Measurements from ENCODE around the gene DENND1C.
"Not testable (repeated sequence)": the region's sequence is repeated elsewhere in the genome, so short reads cannot be mapped to it uniquely, and the experiment has no call there.

Gene DENND1C

DNA sequence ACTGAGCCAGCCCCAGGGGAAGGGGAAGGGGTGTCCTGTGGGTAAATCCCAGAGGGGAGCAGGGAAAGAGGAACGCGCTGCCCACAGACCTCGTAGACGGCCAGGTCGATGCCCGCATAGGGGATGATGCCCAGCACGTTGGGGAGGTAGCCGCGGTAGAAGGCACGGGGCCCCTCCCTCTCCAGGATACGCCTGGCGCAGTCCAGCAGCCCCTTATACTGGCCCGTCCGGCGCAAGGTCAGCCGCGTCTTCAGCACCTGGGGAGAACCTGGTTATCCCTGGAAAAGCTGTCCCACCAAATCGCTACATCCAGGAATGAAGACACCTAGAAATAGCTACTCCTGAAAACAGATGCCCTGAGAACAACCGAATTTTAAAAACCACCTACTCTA is 29.4 kb downstream of the DENND1C start:
- no peak for DNase-seq

DNA sequence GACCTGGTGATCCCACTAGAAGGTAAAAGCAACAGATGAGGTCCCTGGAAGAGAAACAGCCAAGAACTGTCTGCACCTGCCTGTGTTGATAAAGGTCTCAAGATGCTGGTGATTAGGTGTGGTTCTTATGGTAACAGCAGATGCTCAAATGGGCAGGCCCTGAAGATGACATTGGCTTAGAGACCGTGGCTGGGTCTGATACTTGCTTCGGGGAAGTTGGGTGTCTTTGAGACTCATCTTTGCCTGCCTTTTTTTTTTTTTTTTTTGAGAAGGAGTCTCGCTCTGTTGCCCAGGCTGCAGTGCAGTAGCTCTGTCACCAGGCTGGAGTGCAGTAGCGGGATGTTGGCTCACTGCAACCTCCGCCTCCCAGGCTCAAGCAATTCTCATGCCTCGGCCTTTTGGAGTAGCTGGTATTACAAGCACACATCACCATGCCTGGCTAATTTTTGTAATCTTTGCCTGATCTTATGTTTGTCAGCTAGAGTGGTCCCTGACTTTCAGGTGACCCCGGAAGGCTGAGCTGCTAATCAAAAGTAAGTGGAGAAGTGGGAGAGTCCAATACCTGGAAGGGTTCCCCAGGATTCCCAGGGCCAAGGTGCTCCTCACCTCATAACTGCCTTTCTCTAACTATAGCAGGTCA is 29.9 kb downstream of the DENND1C start:
- no peak for DNase-seq

DNA sequence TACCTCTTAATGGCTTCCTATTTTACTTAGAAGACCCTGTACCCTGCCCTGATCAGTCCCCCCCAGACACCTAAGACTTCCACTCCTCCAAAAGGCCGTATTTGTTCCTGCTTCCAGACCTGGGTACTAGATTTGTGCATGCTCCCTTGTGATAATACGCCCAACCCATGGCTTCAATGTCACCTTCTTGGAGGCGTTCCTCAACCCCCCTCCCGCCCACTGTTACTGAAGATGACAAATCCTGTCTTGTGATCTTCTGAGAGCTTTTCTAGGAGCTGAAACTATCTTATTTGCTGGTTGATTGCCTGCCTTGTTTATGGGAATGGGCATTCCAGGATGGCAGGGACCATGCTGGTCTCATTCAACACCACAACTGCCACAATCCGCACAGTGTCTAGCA is 31.4 kb downstream of the DENND1C start:
- DNase-seq = no peak

DNA sequence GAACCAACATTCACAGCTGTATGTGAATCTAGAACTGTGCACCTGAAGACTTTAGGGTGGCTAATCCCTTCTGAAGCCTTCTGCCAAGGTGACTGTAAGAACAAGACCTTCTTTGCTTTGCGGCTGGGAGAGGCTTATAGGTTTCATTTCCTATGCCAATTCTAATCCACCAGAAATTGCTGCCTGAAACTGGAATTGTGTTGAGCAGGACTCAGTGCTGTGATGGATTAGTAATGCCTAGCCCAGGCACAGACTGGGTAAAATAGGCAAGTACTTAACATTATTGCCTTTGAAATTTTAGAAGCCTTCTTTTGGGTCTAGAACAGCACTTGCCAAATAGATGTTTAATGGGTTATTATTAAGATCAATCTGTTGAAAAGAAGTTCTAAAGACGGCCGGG is 33.5 kb downstream of the DENND1C start:
- DNase-seq = no peak

DNA sequence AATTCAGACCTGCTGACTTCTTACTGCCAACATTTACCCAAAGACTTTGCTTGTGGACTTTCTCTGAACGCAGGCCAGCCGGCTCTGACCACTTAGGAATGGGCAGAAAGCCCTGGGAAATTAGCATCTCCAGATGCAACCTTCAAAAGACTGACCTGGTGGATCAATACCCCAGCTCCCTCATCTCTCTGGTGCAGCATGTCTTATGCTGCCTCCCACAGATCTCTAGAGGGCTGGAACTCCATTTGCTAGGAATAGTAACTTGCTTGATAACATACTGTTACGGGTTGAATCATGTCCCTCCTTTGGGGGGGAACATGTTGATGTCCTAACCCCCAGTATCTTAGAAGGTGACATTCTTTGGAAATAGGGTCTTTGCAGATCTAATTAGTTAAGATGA is 35.1 kb downstream of the DENND1C start:
- no peak for DNase-seq

DNA sequence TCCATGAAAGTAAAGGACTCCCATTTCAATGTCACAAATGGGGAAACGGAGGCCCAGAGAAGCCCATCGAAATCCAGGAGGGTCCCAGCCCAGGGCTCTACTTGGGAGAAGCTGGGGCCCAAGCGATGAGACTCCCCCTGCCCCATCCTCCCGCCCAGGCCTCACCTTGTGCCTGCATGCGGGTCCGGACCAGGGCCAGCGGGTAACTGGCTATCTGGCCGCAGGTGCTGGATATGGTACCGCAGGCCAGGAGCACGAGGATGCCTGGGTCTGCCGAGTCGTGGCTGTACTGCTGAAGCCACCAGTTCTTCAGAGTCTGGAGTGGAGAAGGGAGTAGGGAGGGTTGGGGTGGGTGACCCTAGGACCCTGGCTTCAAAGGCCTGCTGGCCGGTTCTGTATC is 37.6 kb downstream of the DENND1C start:
- DNase-seq = no peak

DNA sequence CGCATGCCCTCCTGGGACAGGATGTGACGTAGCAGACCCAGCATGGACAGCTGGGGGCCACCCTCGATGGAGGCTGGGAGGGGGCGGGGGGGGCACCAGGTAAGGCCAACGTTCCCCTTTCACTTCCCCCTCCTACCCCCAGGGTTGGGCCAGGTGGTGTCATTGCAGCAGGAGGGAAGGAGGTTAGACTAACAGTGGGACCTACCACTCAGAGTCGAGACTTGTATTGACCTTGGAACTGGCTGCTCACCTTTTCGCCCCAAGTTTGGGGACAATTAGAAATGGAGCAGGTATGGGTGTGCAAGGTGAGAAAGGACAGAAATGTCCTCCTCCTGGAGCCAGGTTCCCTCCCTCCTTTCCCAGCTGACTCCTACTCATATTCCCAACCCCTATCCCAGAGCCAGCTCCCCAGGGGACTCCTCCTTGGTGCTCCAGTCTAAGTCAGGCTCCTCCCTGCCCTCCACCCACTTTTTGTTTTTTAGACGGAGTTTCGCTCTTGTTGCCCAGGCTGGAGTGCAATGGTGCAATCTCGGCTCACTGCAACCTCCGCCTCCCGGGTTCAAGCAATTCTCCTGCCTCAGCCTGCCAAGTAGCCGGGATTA is 39.4 kb downstream of the DENND1C start:
- DNase-seq = no peak

DNA sequence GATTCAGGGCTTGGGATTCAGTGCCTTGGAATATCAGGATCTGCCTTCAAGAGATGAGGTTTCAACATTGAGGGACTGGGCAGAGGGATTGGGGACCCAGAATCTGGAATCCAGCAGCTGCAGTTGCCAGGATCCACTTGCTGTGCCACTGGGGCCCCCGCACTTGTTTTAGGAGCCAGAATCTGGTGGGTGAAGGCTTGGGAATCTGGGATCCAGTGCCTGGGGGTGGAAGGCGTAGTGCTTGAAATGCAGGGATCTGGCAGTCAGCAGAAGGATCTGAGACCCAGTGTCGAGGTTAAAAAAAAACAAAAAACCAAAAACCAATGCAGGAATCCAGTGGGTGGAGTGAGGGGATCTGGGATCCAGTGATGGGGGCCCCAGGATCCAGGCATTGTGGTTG is 40.7 kb downstream of the DENND1C start:
- DNase-seq = no peak

DNA sequence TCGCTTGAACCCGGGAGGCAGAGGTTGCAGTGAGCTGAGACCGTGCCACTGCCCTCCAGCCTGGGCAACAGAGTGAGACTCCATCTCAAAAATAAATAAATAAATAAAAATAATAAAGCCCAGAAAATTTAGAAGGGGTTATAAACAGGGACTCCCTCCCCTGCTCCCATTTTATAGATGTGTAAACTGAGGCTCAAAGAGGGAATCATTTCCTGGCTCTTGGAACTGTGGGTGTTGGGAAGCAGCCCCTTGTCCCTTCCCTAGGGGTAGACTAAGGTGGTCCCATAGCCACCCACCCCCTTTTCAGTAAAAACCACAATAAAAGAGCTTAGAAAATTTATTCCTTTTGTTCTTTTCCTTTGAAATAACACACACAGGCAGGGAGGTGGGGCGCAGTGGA is 41.8 kb downstream of the DENND1C start:
- no peak for DNase-seq

DNA sequence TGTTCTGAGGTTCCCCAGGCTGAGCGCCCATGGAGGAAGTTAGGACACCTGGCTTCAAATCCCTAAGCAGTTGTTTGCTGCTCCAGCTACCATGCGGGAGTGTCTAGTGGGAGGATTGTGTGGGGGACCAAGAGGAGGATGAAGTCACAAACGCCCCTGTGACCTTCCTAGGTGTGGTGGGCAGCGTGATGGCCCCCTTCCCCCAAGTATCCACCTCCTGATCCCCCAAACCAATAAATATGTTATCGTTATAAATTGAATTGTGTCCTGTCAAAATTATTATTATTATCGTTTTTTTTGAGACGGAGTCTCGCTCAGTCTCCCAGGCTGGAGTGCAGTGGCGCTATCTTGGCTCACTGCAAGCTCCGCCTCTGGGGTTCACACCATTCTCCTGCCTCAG is 47.9 kb downstream of the DENND1C start, which contains the start of gene SLC25A41:
Gene SLC25A41, minus strand, starts transcription at position 101 of the 400 bp plus-strand sequence. Its CDS starts 70 bp downstream, at position 31.
- DNase-seq = no peak

DNA sequence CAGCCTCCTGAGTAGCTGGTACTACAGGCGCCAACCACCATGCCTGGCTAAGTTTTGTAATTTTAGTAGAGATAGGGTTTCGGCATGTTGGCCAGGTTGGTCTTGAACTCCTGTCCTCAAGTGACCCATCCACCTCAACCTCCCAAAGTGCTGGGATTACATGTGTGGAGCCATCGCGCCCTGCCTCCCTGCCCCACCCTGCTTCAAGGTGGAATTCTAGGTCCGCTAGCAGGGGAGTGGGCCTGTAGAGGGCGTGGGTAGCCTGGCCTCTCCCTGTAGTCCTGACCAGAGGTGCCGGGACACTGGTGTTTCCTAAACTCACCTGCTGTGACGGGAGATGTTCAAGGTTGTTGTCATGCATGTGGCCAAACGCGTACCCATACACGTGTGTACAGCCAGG is 48.4 kb downstream of the DENND1C start:
- DNase-seq = no peak

DNA sequence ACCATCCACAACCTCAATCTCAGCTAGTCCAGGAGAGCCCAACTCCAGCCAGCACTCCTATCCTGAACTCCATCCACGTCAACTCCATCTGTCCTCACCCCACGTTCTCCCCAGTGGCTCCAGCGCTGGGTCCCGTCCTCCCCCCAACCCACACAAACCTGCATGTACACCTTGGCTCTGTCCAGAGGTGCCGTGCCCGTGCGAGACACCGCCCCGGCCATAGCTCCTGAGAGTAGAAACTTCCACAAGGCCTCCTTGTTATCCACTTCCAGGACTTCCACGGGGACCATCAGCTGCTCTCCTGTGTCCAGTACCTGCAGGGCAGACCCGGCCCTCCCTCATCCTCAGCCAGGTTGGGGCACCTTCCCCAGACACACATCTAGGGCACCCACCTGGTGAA is 49.7 kb downstream of the DENND1C start:
- no peak for DNase-seq

DNA sequence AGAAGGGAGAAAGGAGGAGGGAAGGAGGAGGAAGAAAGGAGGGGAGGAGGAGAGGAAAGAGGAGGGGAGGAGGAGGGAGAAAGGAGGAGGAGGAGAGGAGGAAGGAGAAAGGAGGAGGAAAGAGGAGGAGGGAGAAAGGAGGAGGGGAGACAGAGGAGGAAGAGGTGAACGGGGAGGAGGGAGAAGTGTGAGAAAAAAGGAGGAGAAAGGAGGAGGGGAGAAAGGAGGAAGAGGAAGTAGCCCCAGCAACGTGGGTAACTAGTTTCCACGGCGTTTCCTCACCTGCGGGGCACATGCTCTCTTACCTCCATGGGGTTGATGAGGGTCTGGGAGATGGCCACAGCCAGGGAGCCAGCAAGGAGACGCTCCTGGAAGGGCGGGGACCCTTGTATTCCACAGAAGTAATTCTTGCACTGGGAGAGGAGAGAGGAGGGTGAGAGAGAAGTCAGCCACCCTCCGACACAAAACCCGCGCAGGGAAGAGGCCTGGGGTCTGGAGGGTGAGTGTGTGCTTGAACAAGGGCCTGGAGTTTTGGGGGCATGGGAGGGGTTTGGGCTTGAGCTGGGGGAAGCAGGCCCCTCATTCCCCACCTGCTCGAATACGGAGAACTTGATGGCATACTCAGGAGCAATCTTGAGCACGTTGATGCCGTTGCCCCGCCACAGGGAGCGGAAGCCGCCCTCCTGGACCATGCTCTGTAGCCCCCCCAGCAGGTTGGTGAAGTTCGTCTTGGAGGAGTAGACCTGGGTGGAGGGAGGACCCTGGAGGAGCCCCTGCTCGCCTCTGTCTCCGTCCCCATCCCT is 52.0 kb downstream of the DENND1C start:
- DNase-seq = no peak

DNA sequence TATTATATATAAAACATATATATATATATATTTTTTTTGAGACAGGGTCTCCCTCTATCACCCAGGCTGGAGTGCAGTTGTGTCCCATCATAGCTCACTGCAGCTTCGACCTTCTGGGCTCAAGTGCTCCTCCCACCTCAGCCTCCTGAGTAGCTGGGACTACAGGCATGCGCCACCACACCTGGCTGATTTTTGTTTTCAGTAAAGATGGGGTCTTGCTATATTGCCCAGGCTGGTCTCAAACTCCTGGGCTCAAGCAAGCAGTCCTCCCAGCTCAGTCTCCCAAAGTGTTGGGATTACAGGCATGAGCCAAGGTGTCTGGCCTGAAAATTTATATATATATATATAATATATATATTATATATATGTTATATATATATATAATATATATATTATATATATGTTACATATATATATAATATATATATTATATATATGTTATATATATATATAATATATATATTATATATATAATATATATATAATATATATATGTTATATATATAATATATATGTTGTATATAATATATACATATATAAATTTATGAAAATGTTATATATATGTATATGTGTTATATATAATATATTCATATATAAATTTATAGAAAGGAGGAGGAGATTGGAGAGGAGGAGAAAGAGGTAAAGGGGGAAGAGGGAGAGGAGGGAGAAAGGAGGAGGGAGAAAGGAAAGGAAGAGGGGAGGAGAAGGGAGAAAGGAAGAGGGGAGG is 52.7 kb downstream of the DENND1C start:
- not testable (repeated sequence) for DNase-seq

DNA sequence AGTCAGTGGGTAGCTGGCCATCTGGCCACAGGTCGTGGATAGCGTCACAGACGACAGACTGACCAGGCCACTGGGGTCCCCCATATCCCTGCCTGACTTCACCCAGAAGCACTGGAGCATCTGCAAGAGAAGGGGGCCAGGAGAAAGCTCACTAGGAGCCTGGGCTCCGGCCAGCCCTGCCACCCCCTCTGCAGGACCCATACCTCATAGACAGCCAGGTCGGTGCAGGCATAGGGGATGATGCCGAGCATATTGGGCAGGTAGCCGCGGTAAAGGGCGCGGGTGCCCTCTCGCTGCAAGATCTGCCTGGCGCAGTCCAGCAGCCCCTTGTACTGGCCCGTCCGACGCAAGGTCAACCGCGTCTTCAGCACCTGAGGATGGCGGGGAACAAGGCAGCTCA is 54.5 kb downstream of the DENND1C start:
- DNase-seq = no peak

DNA sequence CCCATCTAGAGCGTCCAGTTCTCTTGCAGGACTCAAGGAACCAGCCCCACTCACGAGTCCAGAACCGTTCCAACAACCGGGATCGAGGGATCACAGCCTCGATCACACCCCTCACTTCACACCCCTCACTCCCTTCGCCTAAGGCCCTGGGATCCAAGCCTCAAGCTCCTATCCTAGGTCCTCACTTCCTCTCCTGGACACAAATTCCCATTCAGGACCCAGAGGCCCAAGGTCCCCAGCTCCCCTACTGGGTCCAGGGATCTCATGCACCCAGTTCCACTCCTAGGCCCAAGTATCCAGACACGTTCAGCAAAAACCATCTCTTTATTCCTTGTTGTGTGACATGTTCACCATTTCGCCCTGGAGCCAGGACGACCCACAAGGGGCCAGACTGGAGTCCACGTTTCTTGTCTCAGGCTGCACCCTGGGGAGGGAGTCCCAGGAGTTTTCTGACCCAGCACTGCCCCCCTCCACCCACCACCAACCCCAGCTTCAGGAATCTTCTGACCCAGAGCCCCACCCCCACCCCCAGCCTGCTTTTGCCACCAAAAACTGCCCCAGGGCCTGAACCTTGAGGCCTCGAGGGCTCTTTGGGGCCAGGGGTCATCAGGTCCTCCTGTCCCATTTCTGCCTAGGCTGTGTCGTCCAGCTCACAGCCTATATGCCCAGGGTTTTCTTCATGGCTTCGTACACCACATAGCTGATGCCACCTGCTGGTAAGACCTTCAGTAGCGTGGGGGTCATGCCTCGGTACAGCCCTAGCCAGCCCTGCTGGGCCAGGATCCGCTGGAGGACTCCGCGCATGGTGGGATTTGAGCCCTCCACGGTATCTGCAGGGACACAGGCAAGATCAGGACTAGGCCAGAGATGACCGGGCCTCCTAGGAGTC is 55.6 kb downstream of the DENND1C start:
- DNase-seq = no peak

DNA sequence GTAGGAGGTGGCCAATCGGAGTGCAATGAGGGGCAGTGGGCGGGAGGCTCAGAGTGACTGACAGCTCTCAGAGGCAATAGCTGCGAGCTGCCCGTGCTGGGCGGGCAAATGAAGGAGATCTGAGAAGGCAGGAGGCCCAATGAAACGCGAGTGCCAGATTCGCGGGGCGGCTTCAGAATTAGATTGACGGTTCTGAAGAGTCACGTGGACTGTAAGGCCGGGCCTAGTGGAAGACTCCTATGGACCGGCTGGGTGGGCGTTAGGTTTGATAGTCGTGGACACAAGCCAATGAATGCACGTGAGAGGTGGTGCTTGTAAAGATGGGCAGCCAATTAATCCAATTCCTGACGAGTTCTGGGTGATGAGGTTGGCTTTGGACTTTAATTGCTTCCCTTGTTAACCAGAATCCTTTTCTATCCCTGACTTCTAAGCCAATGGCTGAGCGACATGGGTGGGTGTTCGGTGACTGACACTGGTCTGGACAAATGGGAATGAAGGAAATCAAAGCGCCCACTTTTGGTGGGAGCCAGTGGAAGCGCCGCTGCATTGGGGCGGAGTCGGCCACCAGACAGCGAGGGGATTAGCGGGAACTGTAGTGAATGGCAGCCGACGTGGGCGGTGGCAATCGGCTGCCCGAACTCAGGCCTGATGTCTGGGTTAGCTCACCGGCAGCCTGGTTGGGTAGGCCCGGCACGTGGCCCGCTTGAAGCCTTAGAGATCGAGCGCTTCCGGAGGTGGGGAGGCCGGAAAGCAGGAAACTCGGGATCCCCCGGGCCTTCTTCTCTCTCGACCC is 56.5 kb downstream of the DENND1C start:
- DNase-seq = peak; percentile 100

DNA sequence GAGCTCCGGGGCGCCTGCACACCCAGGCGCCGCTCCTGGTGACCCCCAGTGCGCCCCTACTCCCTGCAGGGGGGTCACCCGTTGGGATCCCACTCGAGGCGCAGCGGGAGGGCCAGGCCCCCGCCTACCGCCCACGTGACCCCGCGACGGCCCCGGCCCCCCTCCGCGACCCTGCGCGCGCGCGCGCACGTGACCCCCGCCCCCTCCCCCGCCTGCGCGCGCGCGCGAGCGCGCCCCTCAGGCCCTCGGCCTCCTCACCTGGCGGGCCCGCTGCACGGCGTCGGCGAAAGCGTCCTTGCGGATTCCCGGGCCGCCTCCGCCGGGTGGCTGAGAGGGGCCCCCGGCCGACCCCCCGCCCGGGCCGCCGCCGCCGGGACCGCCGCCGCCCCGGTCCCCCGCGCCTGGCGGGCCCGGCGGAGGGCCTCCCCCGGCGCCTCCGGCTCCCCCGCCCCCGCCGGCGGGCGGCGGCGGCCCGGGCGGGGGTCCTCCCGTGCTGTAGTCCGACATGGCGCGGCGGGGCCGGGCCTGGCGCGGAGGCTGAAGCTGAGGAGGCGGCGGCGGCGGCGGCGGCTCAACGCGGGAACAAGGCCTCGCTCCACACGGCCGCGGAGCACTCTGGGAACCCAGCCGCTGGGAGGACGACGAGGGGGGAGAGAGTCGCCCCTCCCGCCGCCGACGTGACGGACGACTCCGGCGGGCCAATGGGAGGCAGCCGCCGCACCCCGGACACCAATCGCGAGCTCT is 57.2 kb downstream of the DENND1C start, which contains the start of gene KHSRP:
Gene KHSRP, minus strand, starts transcription at position 617 of the 744 bp plus-strand sequence. Its CDS starts 110 bp downstream, at position 507.
- no peak for DNase-seq

DNA sequence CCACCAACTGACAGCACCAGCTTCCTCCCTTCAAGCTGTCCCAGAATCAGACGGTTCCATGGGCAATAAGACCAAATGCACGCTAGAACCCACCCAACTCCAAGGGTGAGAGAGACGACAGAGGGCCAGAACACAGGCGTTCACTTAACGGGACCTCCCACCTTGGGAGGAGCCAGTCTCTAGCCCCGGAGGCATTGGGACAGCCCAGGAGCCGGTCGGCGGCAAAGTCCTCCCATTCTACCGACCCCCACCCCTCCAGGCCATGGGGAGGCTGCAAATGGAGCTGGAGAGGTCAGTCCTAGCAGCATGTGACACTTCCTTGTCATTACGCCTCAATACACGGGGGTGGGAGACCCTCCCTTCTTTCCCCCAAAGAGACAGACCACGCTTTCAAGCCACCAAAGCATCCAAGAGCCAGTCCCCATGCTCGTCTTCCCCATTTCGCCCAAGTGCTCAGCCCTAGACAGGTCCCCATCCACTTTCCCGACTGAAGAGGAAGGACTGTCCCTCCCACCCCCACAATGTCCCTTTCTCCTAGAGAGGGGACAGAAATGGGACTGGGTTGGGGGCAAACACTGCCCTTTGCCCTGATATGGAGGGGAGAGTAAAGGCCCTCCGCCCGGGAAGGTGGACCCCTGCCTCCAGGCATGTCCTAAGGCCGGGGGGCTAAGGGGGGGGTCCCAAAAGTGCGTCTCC is 57.9 kb downstream of the DENND1C start:
- DNase-seq = no peak
